Measurements from ENCODE around the gene CH25H. TPM values are rescaled to one million over a fixed set of nuclear protein-coding genes. Genes with fewer than 3 reads are reported as not detected.

Gene CH25H
- total and polyA plus RNA-seq, 10 of the 15 experiments (the other 5 are each of a cell fraction or from before 2014, with no cell fraction given): not detected

GRCh38 chr10:89215511-89215910 lies 8.4 kb upstream of the CH25H start:
- DNase-seq (ENCODE audit: low read depth, low spot score): no peak
- 100% methylated on average over 1 of the region's 1 CpG for WGBS (ENCODE audit: insufficient coverage, insufficient replicate concordance, low lambda C conversion rate, missing lambda C conversion rate)
- H3K36me3 ChIP-seq (ENCODE audit: control insufficient read depth in 2 of 2, insufficient read depth in 2 of 2, low read length in 1 of 2): peaks cover 0 to 3% of the 10 kb centered on the region in 2 experiments; a peak in 1 of 4 replicates

More at GRCh38 chr10:89215511-89215910, 8.4 kb upstream of the CH25H start:
- TF ChIP-seq SMC3 (IDR thresholded peaks at IDR 0.05; ENCODE audit: borderline replicate concordance, low read length) (no peak), TARDBP (IDR thresholded peaks at IDR 0.05; ENCODE audit: borderline replicate concordance) (no peak), HSF1 (IDR thresholded peaks at IDR 0.05; ENCODE audit: low read depth, low read length) (no peak), ZSCAN29 (IDR thresholded peaks at IDR 0.05) (no peak), RAD21 (IDR thresholded peaks at IDR 0.05; ENCODE audit: insufficient read depth, low read depth, low read length) (no peak), FOS (IDR thresholded peaks at IDR 0.05; ENCODE audit: borderline replicate concordance, extremely low read depth, insufficient read length) (no peak), SREBF2 (IDR thresholded peaks at IDR 0.05; ENCODE audit: low read length) (no peak), SMAD1 (IDR thresholded peaks at IDR 0.05; ENCODE audit: low read depth, partially characterized antibody) (no peak), ZNF622 (IDR thresholded peaks at IDR 0.05) (no peak), ZNF592 (IDR thresholded peaks at IDR 0.05) (no peak)
- RAD21 ChIA-PET (ENCODE audit: unreplicated experiment): interaction anchor here (0.6 to 4.2 kb wide), 19 partner anchors 26 to 384 kb away, joined by 3 to 45 read pairs (median 4); partner anchors contain the start of gene FAS
- H3K4me2 ChIP-seq (ENCODE audit: control insufficient read depth, insufficient read depth): no peak overlapping the region
- no peaks in the 10 kb centered on the region for H4K20me1 ChIP-seq (ENCODE audit: control insufficient read depth, insufficient read depth)
- H2AFZ ChIP-seq (ENCODE audit: control insufficient read depth, low read depth, low read length): no peak overlapping the region
- no peak overlapping the region for H3K4me3 ChIP-seq
- ATAC-seq (no peak), FAIRE-seq (no peak)
- no peaks in the 10 kb centered on the region for H3K9me3 ChIP-seq (replicated peaks; ENCODE audit: control insufficient read depth, insufficient read depth, low read length)
- H3K27ac ChIP-seq (ENCODE audit: control insufficient read depth, insufficient read depth): no peak overlapping the region
- CTCF ChIA-PET: interaction anchor here (0.8 to 4.2 kb wide), 28 partner anchors 9 to 385 kb away, joined by 3 to 117 read pairs (median 4); partner anchors contain the start of genes CH25H and FAS
- POLR2A ChIA-PET: interaction anchor here (0.9 kb wide), 1 partner anchor 33 kb away, joined by 3 read pairs; no protein-coding TSS in a partner anchor
- in situ Hi-C loops (cut with MboI) (no loop called here), intact Hi-C loops (cut with micrococcal nuclease; ENCODE audit: unreplicated experiment) (no loop called here)
- H3K79me2 ChIP-seq (ENCODE audit: control insufficient read depth, insufficient read depth, low read length): no peaks in the 10 kb centered on the region
- no peaks in the 10 kb centered on the region for H3K27me3 ChIP-seq (replicated peaks in 1 of 2; ENCODE audit: control insufficient read depth in 2 of 2, insufficient read depth in 2 of 2, low read length in 1 of 2)
- H3K9ac ChIP-seq (ENCODE audit: control insufficient read depth, insufficient read depth, low read length): no peak overlapping the region
- SMC1A ChIA-PET (ENCODE audit: uncharacterized antibody, unreplicated experiment): interaction anchor here (0.7 to 4.2 kb wide), 20 partner anchors 9 to 384 kb away, joined by 3 to 64 read pairs (median 5); partner anchors contain the start of gene FAS
- peaks cover 3% of the 10 kb centered on the region; the same call in 1 of the 2 replicates for H3K4me1 ChIP-seq (ENCODE audit: control insufficient read depth, insufficient read depth, low read length)
- no TSS peak for BruUV-seq (replicated peaks)
